ENCODE measurements around the gene SPRN.
A peak's percentile ranks its signal among the peaks of the same experiment; 100 is the strongest.
"Not testable (repeated sequence)": the region's sequence is repeated elsewhere in the genome, so short reads cannot be mapped to it uniquely, and the experiment has no call there.

Gene SPRN

GRCh38 chr10:133405272-133405671 is 19.2 kb downstream of the SPRN start:
- DNase-seq: no peak

- DNase-seq: no peak
Measured at GRCh38 chr10:133403784-133404183, 20.6 kb downstream of the SPRN start.

GRCh38 chr10:133403359-133403758 is 21.1 kb downstream of the SPRN start:
- DNase-seq: no peak

GRCh38 chr10:133401981-133402725 is 22.3 kb downstream of the SPRN start:
- DNase-seq: no peak

- no peak for DNase-seq
Measured at GRCh38 chr10:133401500-133401899, 22.9 kb downstream of the SPRN start.

- no peak for DNase-seq
Measured at GRCh38 chr10:133400624-133401424, 23.6 kb downstream of the SPRN start.

GRCh38 chr10:133399123-133399601 is 25.3 kb downstream of the SPRN start:
- DNase-seq: no peak

- no peak for DNase-seq
Measured at GRCh38 chr10:133397938-133398337, 26.5 kb downstream of the SPRN start.

- no peak for DNase-seq
Measured at GRCh38 chr10:133396035-133396624, 28.3 kb downstream of the SPRN start.

GRCh38 chr10:133394801-133395221 is 29.6 kb downstream of the SPRN start:
- DNase-seq: no peak

- DNase-seq: peak in 1 of 2 experiments; percentile 93
Measured at GRCh38 chr10:133394064-133394663, 30.3 kb downstream of the SPRN start, which contains the start of gene MTG1. TSS of gene MTG1 (plus strand) at chr10:133394157. CDS start at chr10:133394221, 64 bp downstream.

- peak in 1 of 2 experiments; percentile 63 for DNase-seq
Measured at GRCh38 chr10:133393401-133394063, 30.9 kb downstream of the SPRN start.

GRCh38 chr10:133391761-133392518 is 32.5 kb downstream of the SPRN start:
- DNase-seq: no peak

- DNase-seq: no peak
Measured at GRCh38 chr10:133391249-133391635, 33.2 kb downstream of the SPRN start.

GRCh38 chr10:133390597-133391248 is 33.7 kb downstream of the SPRN start:
- no peak for DNase-seq

GRCh38 chr10:133388973-133389818 is 35.2 kb downstream of the SPRN start:
- no peak for DNase-seq

- DNase-seq: no peak
Measured at GRCh38 chr10:133388236-133388972, 36.0 kb downstream of the SPRN start.

GRCh38 chr10:133386951-133387350 is 37.5 kb downstream of the SPRN start:
- not testable (repeated sequence) for DNase-seq

GRCh38 chr10:133385214-133385613 is 39.2 kb downstream of the SPRN start:
- no peak for DNase-seq

All from NCI-H446 (cell line).